IMR-90 (cell line): ENCODE results near the gene PHAF1. TPM values are rescaled to one million over a fixed set of nuclear protein-coding genes. Genes with fewer than 3 reads are reported as not detected.

Experiments
- ATAC-seq: fragments of 200-7000 bp; cut with Tn5 transposase; 2 replicates; pipeline ENCODE4 v1.9.1; 2020; ENCODE audit warnings: low read depth, mild to moderate bottlenecking, moderate library complexity
- BruUV-seq: library from RNA; stranded (reverse); fragments of 400-500 nt; replicated peaks from 2 replicates; lab custom pipeline; 2021; lab: Mats Ljungman, UMichigan
- CTCF ChIA-PET: fragments of 300-600 bp; formaldehyde crosslinking; extraction: SDS; loops from one replicate; lab custom pipeline; 2021; ENCODE audit warnings: antibody characterized with exemption; lab: Yijun Ruan, JAX
- POLR2A ChIA-PET: fragments of 300-600 bp; sonication (Branson Sonifier 250); formaldehyde crosslinking; loops from one replicate; lab custom pipeline; 2022; ENCODE audit warnings: antibody characterized with exemption; ENCODE audit not compliant: unreplicated experiment; lab: Charles Lee
- DNase-seq: peaks from one replicate; pipeline ENCODE4 v3.0.0; 2013
- H2AFZ ChIP-seq: replicated peaks from 2 replicates; pipeline ENCODE3; 2013; ENCODE audit warnings: low read length, mild to moderate bottlenecking; ENCODE audit not compliant: poor library complexity
- H2AK5ac ChIP-seq: 2 replicates; pipeline ENCODE4 v1.6.1; 2013; ENCODE audit warnings: low read depth, low read length, inconsistent platforms
- H2AK9ac ChIP-seq: replicated peaks from 2 replicates; pipeline ENCODE3; 2013; ENCODE audit warnings: mild to moderate bottlenecking, low read depth, low read length, moderate library complexity; ENCODE audit not compliant: poor library complexity
- H2BK120ac ChIP-seq: 2 replicates; pipeline ENCODE4 v1.6.1; 2013; ENCODE audit warnings: low read depth, low read length, inconsistent platforms
- H2BK15ac ChIP-seq: 3 replicates; pipeline ENCODE4 v1.6.1; 2013; ENCODE audit warnings: low read depth, low read length, inconsistent platforms
- H2BK20ac ChIP-seq: 2 replicates; pipeline ENCODE4 v1.6.1; 2013; ENCODE audit warnings: low read depth, mild to moderate bottlenecking, inconsistent platforms, low read length, moderate library complexity
- H2BK5ac ChIP-seq: 2 replicates; pipeline ENCODE4 v1.6.1; 2013; ENCODE audit warnings: mild to moderate bottlenecking, low read depth, low read length, inconsistent platforms; ENCODE audit not compliant: poor library complexity, severe bottlenecking
- H3K14ac ChIP-seq: replicated peaks from 2 replicates; pipeline ENCODE4 v1.6.1; 2013; ENCODE audit warnings: low read depth, low read length, inconsistent platforms
- H3K18ac ChIP-seq: 2 replicates; pipeline ENCODE4 v1.6.1; 2013; ENCODE audit warnings: low read depth, low read length, control low read depth
- H3K23ac ChIP-seq: 2 replicates; pipeline ENCODE4 v1.6.1; 2013; ENCODE audit warnings: low read depth, low read length, inconsistent platforms
- H3K27ac ChIP-seq: 2 replicates; pipeline ENCODE4 v1.5.1; 2013; ENCODE audit warnings: mild to moderate bottlenecking, control low read depth, low read length; ENCODE audit not compliant: insufficient read depth
- H3K27me3 ChIP-seq: 2 replicates; pipeline ENCODE4 v1.6.1; 2013; ENCODE audit warnings: low read length; ENCODE audit not compliant: control insufficient read depth, insufficient read depth
- H3K36me3 ChIP-seq: 2 replicates; pipeline ENCODE4 v1.6.1; 2013; ENCODE audit warnings: low read length, mixed read lengths; ENCODE audit not compliant: control insufficient read depth, insufficient read depth
- H3K4ac ChIP-seq: 2 replicates; pipeline ENCODE4 v1.6.1; 2013; ENCODE audit warnings: low read depth, low read length, inconsistent platforms
- H3K4me1 ChIP-seq: 2 replicates; pipeline ENCODE4 v1.6.1; 2013; ENCODE audit warnings: low read length, mixed read lengths; ENCODE audit not compliant: control insufficient read depth, insufficient read depth
- H3K4me2 ChIP-seq: 2 replicates; pipeline ENCODE4 v1.6.1; 2013; ENCODE audit warnings: low read depth, mild to moderate bottlenecking, control low read depth, low read length, moderate library complexity
- H3K4me3 ChIP-seq: 2 replicates; pipeline ENCODE4 v1.5.1; 2013; ENCODE audit warnings: low read depth, mild to moderate bottlenecking, control low read depth, low read length, moderate library complexity; ENCODE audit not compliant: insufficient read depth
- H3K56ac ChIP-seq: 2 replicates; pipeline ENCODE4 v1.6.1; 2013; ENCODE audit warnings: low read length, inconsistent platforms; ENCODE audit not compliant: insufficient read depth; ENCODE audit errors: extremely low read depth
- H3K79me1 ChIP-seq, 2 experiments: 2 replicates each; pipeline ENCODE4 v1.6.1; 2013; ENCODE audit warnings: low read length in 2 of 2, inconsistent platforms in 1 of 2, low read depth in 1 of 2
- H3K9ac ChIP-seq: 2 replicates; pipeline ENCODE4 v1.6.1; 2013; ENCODE audit warnings: low read depth, low read length, control low read depth
- H3K9me1 ChIP-seq: 2 replicates; pipeline ENCODE4 v1.6.1; 2013; ENCODE audit warnings: low read length, inconsistent platforms; ENCODE audit not compliant: insufficient read depth
- H3K9me3 ChIP-seq: 2 replicates; pipeline ENCODE4 v1.6.1; 2013; ENCODE audit warnings: low read length; ENCODE audit not compliant: control insufficient read depth, insufficient read depth
- H4K20me1 ChIP-seq: 2 replicates; pipeline ENCODE4 v1.6.1; 2013; ENCODE audit warnings: low read length, inconsistent platforms; ENCODE audit not compliant: insufficient read depth
- H4K5ac ChIP-seq: 2 replicates; pipeline ENCODE4 v1.6.1; 2013; ENCODE audit warnings: mild to moderate bottlenecking, low read depth, low read length, control low read depth
- H4K8ac ChIP-seq, 2 experiments: 2 replicates each; pipeline ENCODE4 v1.6.1; 2013; ENCODE audit warnings: low read depth in 2 of 2, low read length in 2 of 2, control low read depth in 1 of 2, inconsistent platforms in 1 of 2
- H4K91ac ChIP-seq: 2 replicates; pipeline ENCODE4 v1.6.1; 2013; ENCODE audit warnings: low read depth, low read length, inconsistent platforms; ENCODE audit not compliant: insufficient read depth
- BHLHE40 ChIP-seq: fragments of 150-350 bp; IDR thresholded peaks from 2 replicates; pipeline ENCODE4 v1.6.1; 2016; ENCODE audit warnings: mild to moderate bottlenecking, low read depth, low read length
- CEBPB ChIP-seq: IDR thresholded peaks from 2 replicates; pipeline ENCODE4 v1.6.1; 2012; ENCODE audit warnings: low read depth, low read length, improper control_type of control experiment
- CHD1 ChIP-seq: IDR thresholded peaks from 2 replicates; pipeline ENCODE4 v1.6.1; 2012; ENCODE audit warnings: low read depth, low read length, improper control_type of control experiment
- ELK1 ChIP-seq: fragments of 150-350 bp; IDR thresholded peaks from 2 replicates; pipeline ENCODE4 v1.6.1; 2016; ENCODE audit warnings: low read depth, mild to moderate bottlenecking, low read length, moderate library complexity, borderline replicate concordance
- MAZ ChIP-seq: IDR thresholded peaks from 2 replicates; pipeline ENCODE4 v1.6.1; 2012; ENCODE audit warnings: low read depth, mild to moderate bottlenecking, low read length, improper control_type of control experiment, moderate library complexity, borderline replicate concordance
- MXI1 ChIP-seq: IDR thresholded peaks from 2 replicates; pipeline ENCODE4 v1.6.1; 2012; ENCODE audit warnings: low read depth, mild to moderate bottlenecking, low read length, moderate library complexity, borderline replicate concordance
- NFE2L2 ChIP-seq: fragments of 150-350 bp; IDR thresholded peaks from 2 replicates; pipeline ENCODE4 v1.6.1; 2016; ENCODE audit warnings: low read depth, mild to moderate bottlenecking, low read length
- POLR2A ChIP-seq: IDR thresholded peaks from 2 replicates; pipeline ENCODE4 v1.6.1; 2012; ENCODE audit warnings: mild to moderate bottlenecking, low read depth, low read length
- RAD21 ChIP-seq: IDR thresholded peaks from 2 replicates; pipeline ENCODE4 v1.6.1; 2012; ENCODE audit warnings: low read length, improper control_type of control experiment
- RFX5 ChIP-seq: IDR thresholded peaks from 2 replicates; pipeline ENCODE4 v1.8.0; 2012; ENCODE audit warnings: low read depth, mild to moderate bottlenecking, low read length, moderate library complexity
- WGBS, 2 experiments: methylation state at CpG; one replicate each; pipeline versions ENCODE4 v1.1.5 to v1.1.7; 2013; ENCODE audit warnings: missing lambda C conversion rate in 2 of 2; ENCODE audit not compliant: insufficient read length in 1 of 2; ENCODE audit errors: extremely low coverage in 2 of 2; 5-methylcytosine and 5-hydroxymethylcytosine counted together
- dilution Hi-C: fragments of 300-500 bp; cut with HindIII; formaldehyde crosslinking; loops from one replicate; pipeline ENCODE4 v1.14.3; 2018; ENCODE audit warnings: low sequenced_read_pairs; ENCODE audit not compliant: unreplicated experiment
- in situ Hi-C: fragments of 300-500 bp; cut with MboI; formaldehyde crosslinking; loops from 3 replicates; pipeline ENCODE4 v1.14.3; 2019; ENCODE audit warnings: low sequenced_read_pairs, inconsistent platforms, mixed read lengths
- intact Hi-C: fragments of 100-400 bp; cut with micrococcal nuclease; formaldehyde crosslinking; loops from 2 replicates; pipeline ENCODE4 v1.10.0; 2022
- polyA plus RNA-seq, 3 experiments: library from polyadenylated mRNA; depleted of rRNA; stranded (reverse); fragments of >200 nt; gene quantifications; 2 replicates each; pipeline ENCODE4 v1.2.3, GENCODE V29; 2012; ENCODE audit warnings: low replicate concordance in 1 of 3
- total RNA-seq: library from RNA; depleted of rRNA; stranded (reverse); fragments of >200 nt; gene quantifications from 2 replicates; pipeline ENCODE4 v1.2.3, GENCODE V29; 2012
- TF ChIP-seq, protein P1 (sequence below): fragments of 150-350 bp; IDR thresholded peaks from 2 replicates; pipeline ENCODE4 v1.6.1; 2017; ENCODE audit warnings: mild to moderate bottlenecking, antibody characterized with exemption, low read length, low read depth
- TF ChIP-seq, protein P2 (sequence below): conservative IDR thresholded peaks from 2 replicates; pipeline ENCODE4 v1.5.1; 2012; ENCODE audit warnings: mild to moderate bottlenecking, low read depth, low read length, improper control_type of control experiment

PHAF1 gene
- total and polyA plus RNA-seq, 2 of the 4 experiments (the other 2 are of a cell fraction) = 14.0 to 19.8 TPM

DNA sequence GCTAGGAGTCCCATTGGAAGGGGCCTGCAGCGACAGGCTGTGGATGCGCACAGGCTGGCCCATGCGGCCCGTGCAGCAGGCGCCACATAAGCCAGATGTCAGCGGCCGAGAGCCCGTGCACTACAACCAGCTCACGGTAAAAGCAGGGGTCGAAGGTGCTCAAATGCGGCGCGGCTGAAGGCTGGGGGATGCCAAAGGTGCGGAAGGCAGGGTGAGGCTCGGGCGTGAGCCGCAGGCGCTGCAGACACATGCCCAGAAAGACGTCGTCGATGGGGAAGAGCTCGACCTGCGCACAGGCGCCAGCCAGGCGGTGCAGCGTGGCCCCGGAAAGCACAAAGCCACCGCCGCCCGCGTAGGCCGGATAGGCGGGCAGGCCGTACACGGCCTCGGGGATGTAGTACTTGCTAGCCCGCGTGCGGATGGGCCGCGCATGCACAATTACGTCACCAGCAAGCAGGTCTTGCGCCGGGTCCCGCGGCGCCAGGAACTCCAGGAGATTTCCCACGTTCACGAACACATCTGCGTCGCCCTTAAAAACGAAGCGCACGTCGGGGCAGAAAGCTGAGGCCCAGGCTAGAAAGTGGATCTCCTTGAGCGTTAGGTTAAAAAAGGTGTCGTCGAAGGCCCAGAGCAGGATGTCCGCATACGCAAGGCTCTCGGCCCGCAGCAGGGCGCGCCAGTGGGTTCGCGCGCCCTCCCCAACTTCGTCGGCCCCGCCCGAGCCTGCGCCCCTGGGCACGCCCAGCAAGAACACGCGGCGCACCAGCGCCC lies 39.7 kb downstream of the PHAF1 start:
- Histone ChIP-seq H2BK15ac (no peak overlapping the region), H4K8ac (no peak overlapping the region), H3K56ac (no peak overlapping the region), H3K27me3 (no peaks in the 10 kb centered on the region), H2AK9ac (peak overlapping the region; percentile 95), H4K20me1 (peaks cover 11% of the 10 kb centered on the region; the same call in 1 of the 2 replicates), H3K23ac (no peak overlapping the region), H3K4ac (peak overlapping the region; percentile 30; the same call in 1 of the 2 replicates), H4K5ac (no peak overlapping the region), H4K91ac (no peak overlapping the region), H2AFZ (peak overlapping the region; percentile 99), H3K4me2 (no peak overlapping the region), H3K4me3 (peak overlapping the region; percentile 76; the same call in 1 of the 2 replicates), H2BK5ac (no peak overlapping the region), H2BK20ac (no peak overlapping the region), H3K9me1 (peaks cover 4% of the 10 kb centered on the region; the same call in 1 of the 2 replicates), H3K14ac (no peak overlapping the region), H3K9me3 (no peaks in the 10 kb centered on the region), H3K9ac (no peak overlapping the region), H2BK120ac (no peak overlapping the region), H2AK5ac (peak overlapping the region; percentile 40; the same call in 1 of the 2 replicates), H3K18ac (no peak overlapping the region), H3K4me1 (peaks cover 5% of the 10 kb centered on the region; the same call in 1 of the 2 replicates), H3K27ac (no peak overlapping the region), H3K79me1 (peaks cover 0 to 30% of the 10 kb centered on the region in 2 experiments; a peak in 2 of 4 replicates), H3K36me3 (peaks cover 45% of the 10 kb centered on the region)
- TF ChIP-seq RAD21 = no peak
- no peak for TF ChIP-seq RFX5
- no peak for TF ChIP-seq NFE2L2
- TF ChIP-seq, protein P1, sequence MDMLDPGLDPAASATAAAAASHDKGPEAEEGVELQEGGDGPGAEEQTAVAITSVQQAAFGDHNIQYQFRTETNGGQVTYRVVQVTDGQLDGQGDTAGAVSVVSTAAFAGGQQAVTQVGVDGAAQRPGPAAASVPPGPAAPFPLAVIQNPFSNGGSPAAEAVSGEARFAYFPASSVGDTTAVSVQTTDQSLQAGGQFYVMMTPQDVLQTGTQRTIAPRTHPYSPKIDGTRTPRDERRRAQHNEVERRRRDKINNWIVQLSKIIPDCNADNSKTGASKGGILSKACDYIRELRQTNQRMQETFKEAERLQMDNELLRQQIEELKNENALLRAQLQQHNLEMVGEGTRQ = no peak
- no peak for TF ChIP-seq POLR2A
- no peak for TF ChIP-seq CHD1
- TF ChIP-seq MAZ = no peak
- TF ChIP-seq, protein P2, sequence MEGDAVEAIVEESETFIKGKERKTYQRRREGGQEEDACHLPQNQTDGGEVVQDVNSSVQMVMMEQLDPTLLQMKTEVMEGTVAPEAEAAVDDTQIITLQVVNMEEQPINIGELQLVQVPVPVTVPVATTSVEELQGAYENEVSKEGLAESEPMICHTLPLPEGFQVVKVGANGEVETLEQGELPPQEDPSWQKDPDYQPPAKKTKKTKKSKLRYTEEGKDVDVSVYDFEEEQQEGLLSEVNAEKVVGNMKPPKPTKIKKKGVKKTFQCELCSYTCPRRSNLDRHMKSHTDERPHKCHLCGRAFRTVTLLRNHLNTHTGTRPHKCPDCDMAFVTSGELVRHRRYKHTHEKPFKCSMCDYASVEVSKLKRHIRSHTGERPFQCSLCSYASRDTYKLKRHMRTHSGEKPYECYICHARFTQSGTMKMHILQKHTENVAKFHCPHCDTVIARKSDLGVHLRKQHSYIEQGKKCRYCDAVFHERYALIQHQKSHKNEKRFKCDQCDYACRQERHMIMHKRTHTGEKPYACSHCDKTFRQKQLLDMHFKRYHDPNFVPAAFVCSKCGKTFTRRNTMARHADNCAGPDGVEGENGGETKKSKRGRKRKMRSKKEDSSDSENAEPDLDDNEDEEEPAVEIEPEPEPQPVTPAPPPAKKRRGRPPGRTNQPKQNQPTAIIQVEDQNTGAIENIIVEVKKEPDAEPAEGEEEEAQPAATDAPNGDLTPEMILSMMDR = no peak
- TF ChIP-seq CEBPB = no peak
- TF ChIP-seq ELK1 = no peak
- TF ChIP-seq MXI1 = no peak
- no peak for TF ChIP-seq BHLHE40
- dilution Hi-C loops (no loop called here), in situ Hi-C loops (no loop called here), intact Hi-C loops (loop anchor here (2.0 to 10.0 kb wide), 2 partner anchors 131 to 255 kb away; no protein-coding TSS in a partner anchor)
- 68% methylated on average over 69 of the region's 77 CpGs; no CpG with 5 or more reads in 1 of the 2 experiments for WGBS, 2 experiments
- no peak for ATAC-seq
- no TSS peak for BruUV-seq
- POLR2A ChIA-PET = no interaction called here
- CTCF ChIA-PET = no interaction called here
- no peak for DNase-seq
